ENCODE results near the gene COG7. TPM values are rescaled to one million over a fixed set of nuclear protein-coding genes. Genes with fewer than 3 reads are reported as not detected.

Gene COG7
- total RNA-seq, 1 experiment from 2014 or later = 22.1 TPM

DNA sequence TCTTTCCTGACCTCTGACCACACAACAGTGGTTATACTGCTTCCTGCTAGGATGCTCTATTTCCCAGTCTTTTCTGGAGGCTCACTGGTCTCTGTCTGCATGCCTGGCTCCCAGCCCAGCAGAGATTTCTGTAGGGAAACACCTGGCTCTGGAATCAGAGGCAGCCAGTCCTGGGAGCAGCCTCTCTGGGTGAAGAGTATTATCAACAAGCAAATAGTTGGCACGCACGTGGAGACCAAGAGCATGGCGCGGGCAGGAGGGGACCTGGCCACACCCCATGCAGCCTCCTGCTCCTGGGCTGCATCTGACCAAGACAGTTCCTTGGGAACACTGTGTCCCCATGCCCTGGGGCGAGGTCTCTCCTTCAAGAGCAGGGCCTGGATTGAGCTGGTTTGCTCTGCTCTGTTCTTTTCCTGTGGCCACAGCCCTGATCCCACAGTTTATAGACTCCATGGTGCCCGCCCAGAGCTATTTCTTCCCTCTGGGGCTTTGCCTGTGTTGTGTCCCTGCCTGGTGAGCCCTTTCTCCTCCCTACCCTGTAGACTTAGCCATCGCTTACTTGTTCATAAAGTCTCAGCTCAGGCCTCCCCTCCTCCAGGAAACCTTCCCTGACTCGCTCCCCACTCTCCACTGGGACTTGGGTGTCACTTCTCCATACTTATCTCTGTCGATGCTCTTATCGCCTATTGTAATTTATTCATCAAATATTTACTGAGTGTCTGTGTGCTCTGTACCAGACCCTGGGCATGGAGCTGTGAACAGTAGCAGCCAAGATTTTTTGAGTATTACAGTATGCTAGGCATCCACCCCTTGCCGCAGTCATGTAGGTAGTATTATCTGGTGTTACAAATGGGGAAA lies 90.3 kb downstream of the COG7 start:
- ChIA-PET CTCF (no interaction called here), POLR2A (no interaction called here), RAD21 (ENCODE audit: low non-redundant PET in 1 of 2, low total read pairs in 2 of 2, uncharacterized antibody in 2 of 2, unreplicated experiment in 2 of 2) (no interaction called here)
- Histone ChIP-seq H3K4me2 (ENCODE audit: low read length) (no peak overlapping the region), H3K9me2 (ENCODE audit: insufficient read depth) (no peaks in the 10 kb centered on the region), H3K4me1 (ENCODE audit: control insufficient read depth in 1 of 2, insufficient read depth in 2 of 2, low read length in 2 of 2) (no peaks in the 10 kb centered on the region), H2AFZ (ENCODE audit: low read depth, low read length, poor library complexity, severe bottlenecking) (no peak overlapping the region), H3K27ac (ENCODE audit: low read depth, low read length) (no peak overlapping the region), H4K20me1 (ENCODE audit: insufficient read depth) (no peaks in the 10 kb centered on the region), H3K79me2 (ENCODE audit: insufficient read depth, low read length) (no peaks in the 10 kb centered on the region), H3K9me3 (ENCODE audit: control insufficient read depth in 1 of 2, insufficient read depth in 1 of 2, low read depth in 1 of 2, low read length in 2 of 2) (no peaks in the 10 kb centered on the region), H3K27me3 (ENCODE audit: insufficient read depth, low read length) (no peaks in the 10 kb centered on the region), H3K4me3 (replicated peaks in 1 of 2; ENCODE audit: low read depth in 1 of 2, low read length in 2 of 2) (no peak overlapping the region), H3K36me3 (ENCODE audit: control insufficient read depth in 1 of 2, insufficient read depth in 2 of 2, low read length in 2 of 2) (no peaks in the 10 kb centered on the region), H3K9ac (ENCODE audit: low read length) (no peak overlapping the region)
- no TSS peak for BruUV-seq (replicated peaks)
- intact Hi-C loops (cut with micrococcal nuclease) = no loop called here
- ATAC-seq = no peak
- TF ChIP-seq SP1 (IDR thresholded peaks at IDR 0.05; ENCODE audit: low read depth) (no peak), SRF (IDR thresholded peaks at IDR 0.05; ENCODE audit: low read depth) (no peak), POLR2AphosphoS5 (IDR thresholded peaks at IDR 0.05; ENCODE audit: low read depth, low read length) (no peak), ELF1 (IDR thresholded peaks at IDR 0.05; ENCODE audit: borderline replicate concordance, low read depth) (no peak), EZH2 (IDR thresholded peaks at IDR 0.05) (no peak), ZNF274 (IDR thresholded peaks at IDR 0.05; ENCODE audit: low read depth, low read length) (no peak), JUND (IDR thresholded peaks at IDR 0.05) (no peak), SIN3A (IDR thresholded peaks at IDR 0.05; ENCODE audit: low read depth) (no peak), POLR2A (IDR thresholded peaks at IDR 0.05; ENCODE audit: borderline replicate concordance, extremely low read depth, insufficient read depth, insufficient read length) (no peak), ZFX (IDR thresholded peaks at IDR 0.05) (no peak), CEBPB (IDR thresholded peaks at IDR 0.05; ENCODE audit: low read depth) (no peak), CBX3 (IDR thresholded peaks at IDR 0.05; ENCODE audit: low read depth) (no peak), EZH2phosphoT487 (IDR thresholded peaks at IDR 0.05; ENCODE audit: borderline replicate concordance) (no peak), EGR1 (IDR thresholded peaks at IDR 0.05; ENCODE audit: low read depth) (no peak), FOSL1 (IDR thresholded peaks at IDR 0.05; ENCODE audit: low read depth) (no peak), TCF7L2 (IDR thresholded peaks at IDR 0.05; ENCODE audit: borderline replicate concordance, extremely low read depth, insufficient read depth, insufficient read length) (no peak)
- TF ChIP-seq, protein P1, sequence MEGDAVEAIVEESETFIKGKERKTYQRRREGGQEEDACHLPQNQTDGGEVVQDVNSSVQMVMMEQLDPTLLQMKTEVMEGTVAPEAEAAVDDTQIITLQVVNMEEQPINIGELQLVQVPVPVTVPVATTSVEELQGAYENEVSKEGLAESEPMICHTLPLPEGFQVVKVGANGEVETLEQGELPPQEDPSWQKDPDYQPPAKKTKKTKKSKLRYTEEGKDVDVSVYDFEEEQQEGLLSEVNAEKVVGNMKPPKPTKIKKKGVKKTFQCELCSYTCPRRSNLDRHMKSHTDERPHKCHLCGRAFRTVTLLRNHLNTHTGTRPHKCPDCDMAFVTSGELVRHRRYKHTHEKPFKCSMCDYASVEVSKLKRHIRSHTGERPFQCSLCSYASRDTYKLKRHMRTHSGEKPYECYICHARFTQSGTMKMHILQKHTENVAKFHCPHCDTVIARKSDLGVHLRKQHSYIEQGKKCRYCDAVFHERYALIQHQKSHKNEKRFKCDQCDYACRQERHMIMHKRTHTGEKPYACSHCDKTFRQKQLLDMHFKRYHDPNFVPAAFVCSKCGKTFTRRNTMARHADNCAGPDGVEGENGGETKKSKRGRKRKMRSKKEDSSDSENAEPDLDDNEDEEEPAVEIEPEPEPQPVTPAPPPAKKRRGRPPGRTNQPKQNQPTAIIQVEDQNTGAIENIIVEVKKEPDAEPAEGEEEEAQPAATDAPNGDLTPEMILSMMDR (IDR thresholded peaks at IDR 0.05 in 2 of 3, conservative IDR thresholded peaks at IDR 0.05 in 1 of 3; ENCODE audit: borderline replicate concordance in 1 of 3, insufficient read depth in 1 of 3, low read depth in 2 of 3, low read length in 2 of 3) = no peak
- TF ChIP-seq, protein P2, sequence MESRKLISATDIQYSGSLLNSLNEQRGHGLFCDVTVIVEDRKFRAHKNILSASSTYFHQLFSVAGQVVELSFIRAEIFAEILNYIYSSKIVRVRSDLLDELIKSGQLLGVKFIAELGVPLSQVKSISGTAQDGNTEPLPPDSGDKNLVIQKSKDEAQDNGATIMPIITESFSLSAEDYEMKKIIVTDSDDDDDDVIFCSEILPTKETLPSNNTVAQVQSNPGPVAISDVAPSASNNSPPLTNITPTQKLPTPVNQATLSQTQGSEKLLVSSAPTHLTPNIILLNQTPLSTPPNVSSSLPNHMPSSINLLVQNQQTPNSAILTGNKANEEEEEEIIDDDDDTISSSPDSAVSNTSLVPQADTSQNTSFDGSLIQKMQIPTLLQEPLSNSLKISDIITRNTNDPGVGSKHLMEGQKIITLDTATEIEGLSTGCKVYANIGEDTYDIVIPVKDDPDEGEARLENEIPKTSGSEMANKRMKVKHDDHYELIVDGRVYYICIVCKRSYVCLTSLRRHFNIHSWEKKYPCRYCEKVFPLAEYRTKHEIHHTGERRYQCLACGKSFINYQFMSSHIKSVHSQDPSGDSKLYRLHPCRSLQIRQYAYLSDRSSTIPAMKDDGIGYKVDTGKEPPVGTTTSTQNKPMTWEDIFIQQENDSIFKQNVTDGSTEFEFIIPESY (IDR thresholded peaks at IDR 0.05; ENCODE audit: extremely low read depth, insufficient replicate concordance, low read length) = no peak
- TF ChIP-seq, protein P3, sequence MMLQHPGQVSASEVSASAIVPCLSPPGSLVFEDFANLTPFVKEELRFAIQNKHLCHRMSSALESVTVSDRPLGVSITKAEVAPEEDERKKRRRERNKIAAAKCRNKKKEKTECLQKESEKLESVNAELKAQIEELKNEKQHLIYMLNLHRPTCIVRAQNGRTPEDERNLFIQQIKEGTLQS (IDR thresholded peaks at IDR 0.05) = no peak
- TF ChIP-seq, protein P4, sequence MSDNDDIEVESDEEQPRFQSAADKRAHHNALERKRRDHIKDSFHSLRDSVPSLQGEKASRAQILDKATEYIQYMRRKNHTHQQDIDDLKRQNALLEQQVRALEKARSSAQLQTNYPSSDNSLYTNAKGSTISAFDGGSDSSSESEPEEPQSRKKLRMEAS (IDR thresholded peaks at IDR 0.05) = no peak
- no peak for DNase-seq (ENCODE audit: low read depth, low spot score)

All from HCT116 (cell line).